ENCODE data around the gene SHISA9.

- TF ChIP-seq, protein P1, sequence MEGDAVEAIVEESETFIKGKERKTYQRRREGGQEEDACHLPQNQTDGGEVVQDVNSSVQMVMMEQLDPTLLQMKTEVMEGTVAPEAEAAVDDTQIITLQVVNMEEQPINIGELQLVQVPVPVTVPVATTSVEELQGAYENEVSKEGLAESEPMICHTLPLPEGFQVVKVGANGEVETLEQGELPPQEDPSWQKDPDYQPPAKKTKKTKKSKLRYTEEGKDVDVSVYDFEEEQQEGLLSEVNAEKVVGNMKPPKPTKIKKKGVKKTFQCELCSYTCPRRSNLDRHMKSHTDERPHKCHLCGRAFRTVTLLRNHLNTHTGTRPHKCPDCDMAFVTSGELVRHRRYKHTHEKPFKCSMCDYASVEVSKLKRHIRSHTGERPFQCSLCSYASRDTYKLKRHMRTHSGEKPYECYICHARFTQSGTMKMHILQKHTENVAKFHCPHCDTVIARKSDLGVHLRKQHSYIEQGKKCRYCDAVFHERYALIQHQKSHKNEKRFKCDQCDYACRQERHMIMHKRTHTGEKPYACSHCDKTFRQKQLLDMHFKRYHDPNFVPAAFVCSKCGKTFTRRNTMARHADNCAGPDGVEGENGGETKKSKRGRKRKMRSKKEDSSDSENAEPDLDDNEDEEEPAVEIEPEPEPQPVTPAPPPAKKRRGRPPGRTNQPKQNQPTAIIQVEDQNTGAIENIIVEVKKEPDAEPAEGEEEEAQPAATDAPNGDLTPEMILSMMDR (IDR thresholded peaks at IDR 0.05): no peak
- no peak for TF ChIP-seq POLR2A (IDR thresholded peaks at IDR 0.05)
Measured at GRCh38 chr16:13269905-13270528, 368.6 kb downstream of the SHISA9 start.
